HG03457 (cell line): ENCODE data around the gene CAMK4.

Experiments used
- ATAC-seq: cut with Tn5 transposase; IDR thresholded peaks from one replicate; pipeline ENCODE4 v1.9.1; 2021; ENCODE audit warnings: moderate number of reproducible peaks; ENCODE audit not compliant: unreplicated experiment

CAMK4 gene

GRCh38 chr5:111520908-111521307 lies 296.7 kb downstream of the CAMK4 start:
- ATAC-seq, result no peak

GRCh38 chr5:111528056-111528455 lies 303.9 kb downstream of the CAMK4 start:
- ATAC-seq, result no peak

- peak; percentile 95 for ATAC-seq
These were observed 306.1 kb downstream of the CAMK4 start for GRCh38 chr5:111530298-111530740.

GRCh38 chr5:111532886-111533582 lies 308.9 kb downstream of the CAMK4 start:
- ATAC-seq, result no peak

GRCh38 chr5:111535879-111536549 lies 311.8 kb downstream of the CAMK4 start:
- no peak for ATAC-seq

- ATAC-seq, result no peak
These were observed 313.2 kb downstream of the CAMK4 start for GRCh38 chr5:111537141-111538024.
